ENCODE data around the gene AGTRAP. TPM values are rescaled to one million over a fixed set of nuclear protein-coding genes. Genes with fewer than 3 reads are reported as not detected.

Gene AGTRAP
- total RNA-seq, 1 donor from 2014 or later: 95.6 TPM

GRCh38 chr1:11770011-11770410 lies 34.1 kb downstream of the AGTRAP start:
- Histone ChIP-seq H3K36me3 (no peaks in the 10 kb centered on the region), H3K27ac (no peak overlapping the region), H3K9me3 (no peaks in the 10 kb centered on the region), H3K4me1 (no peaks in the 10 kb centered on the region), H3K4me3 (no peak overlapping the region), H3K27me3 (no peaks in the 10 kb centered on the region)
- intact Hi-C loops (cut with DNase I): no loop called here
- no peak for DNase-seq (ENCODE audit: low spot score in 2 of 2)
- no peak for TF ChIP-seq CTCF (IDR thresholded peaks at IDR 0.05)

GRCh38 chr1:11771481-11772043 lies 35.6 kb downstream of the AGTRAP start:
- Histone ChIP-seq H3K9me3 (no peaks in the 10 kb centered on the region), H3K4me3 (no peak overlapping the region), H3K27ac (no peak overlapping the region), H3K4me1 (no peaks in the 10 kb centered on the region), H3K27me3 (no peaks in the 10 kb centered on the region), H3K36me3 (no peaks in the 10 kb centered on the region)
- no peak for TF ChIP-seq CTCF (IDR thresholded peaks at IDR 0.05)
- DNase-seq (ENCODE audit: low spot score in 2 of 2): no peak
- intact Hi-C loops (cut with DNase I): no loop called here

- Histone ChIP-seq H3K4me1 (no peaks in the 10 kb centered on the region), H3K9me3 (no peaks in the 10 kb centered on the region), H3K27me3 (no peaks in the 10 kb centered on the region), H3K4me3 (no peak overlapping the region), H3K36me3 (no peaks in the 10 kb centered on the region), H3K27ac (no peak overlapping the region)
- intact Hi-C loops (cut with DNase I): no loop called here
- DNase-seq (ENCODE audit: low spot score in 2 of 2): no peak
- TF ChIP-seq CTCF (IDR thresholded peaks at IDR 0.05): no peak
Measured at GRCh38 chr1:11772458-11772857, 36.5 kb downstream of the AGTRAP start.

- Histone ChIP-seq H3K4me3 (no peak overlapping the region), H3K27me3 (no peaks in the 10 kb centered on the region), H3K36me3 (no peaks in the 10 kb centered on the region), H3K4me1 (no peaks in the 10 kb centered on the region), H3K9me3 (no peaks in the 10 kb centered on the region), H3K27ac (no peak overlapping the region)
- DNase-seq (ENCODE audit: low spot score in 2 of 2): no peak
- TF ChIP-seq CTCF (IDR thresholded peaks at IDR 0.05): no peak
- intact Hi-C loops (cut with DNase I): no loop called here
Measured at GRCh38 chr1:11774753-11775152, 38.8 kb downstream of the AGTRAP start.

GRCh38 chr1:11777658-11778322 lies 41.9 kb downstream of the AGTRAP start:
- Histone ChIP-seq H3K4me1 (no peaks in the 10 kb centered on the region), H3K27ac (no peak overlapping the region), H3K9me3 (no peaks in the 10 kb centered on the region), H3K36me3 (no peaks in the 10 kb centered on the region), H3K27me3 (no peaks in the 10 kb centered on the region), H3K4me3 (no peak overlapping the region)
- intact Hi-C loops (cut with DNase I): no loop called here
- DNase-seq (ENCODE audit: low spot score in 2 of 2): no peak
- TF ChIP-seq CTCF (IDR thresholded peaks at IDR 0.05): no peak
